ENCODE data around the gene SMIM5. TPM values are rescaled to one million over a fixed set of nuclear protein-coding genes. Genes with fewer than 3 reads are reported as not detected.
A peak's percentile ranks its signal among the peaks of the same experiment; 100 is the strongest.

Gene SMIM5
- total and polyA plus RNA-seq, 2 of the 13 experiments (the other 11 are each of a cell fraction or from before 2014, with no cell fraction given), result not detected

GRCh38 chr17:75625813-75626486, 7.3 kb upstream of the SMIM5 start (continued):
- TF ChIP-seq HNF1A (IDR thresholded peaks at IDR 0.05; ENCODE audit: low read depth) (no peak), HNF1A (CRISPR knock-in tag; IDR thresholded peaks at IDR 0.05; ENCODE audit: borderline replicate concordance) (0 out of 2 replicates have a peak, but pooled peaks have one; percentile 51), PCBP1 (IDR thresholded peaks at IDR 0.05; ENCODE audit: borderline replicate concordance, low read depth, low read length) (0 out of 2 replicates have a peak, but pooled peaks have one; percentile 29), AHR (CRISPR knock-in tag; IDR thresholded peaks at IDR 0.05) (0 out of 2 replicates have a peak, but pooled peaks have one; percentile 23), HDAC1 (CRISPR knock-in tag; IDR thresholded peaks at IDR 0.05) (peak; percentile 32; the same call in 1 of the 2 replicates), ARHGAP35 (CRISPR knock-in tag; IDR thresholded peaks at IDR 0.05; ENCODE audit: borderline replicate concordance) (no peak), ZBTB7A (CRISPR knock-in tag; IDR thresholded peaks at IDR 0.05) (no peak), PATZ1 (CRISPR knock-in tag; IDR thresholded peaks at IDR 0.05) (peak; percentile 69), MED13 (CRISPR knock-in tag; IDR thresholded peaks at IDR 0.05) (no peak), ZC3H13 (CRISPR knock-in tag; IDR thresholded peaks at IDR 0.05) (0 out of 2 replicates have a peak, but pooled peaks have one; percentile 59), REL (CRISPR knock-in tag; conservative IDR thresholded peaks at IDR 0.05) (no peak), ZNF225 (CRISPR knock-in tag; IDR thresholded peaks at IDR 0.05) (peak; percentile 51; the same call in 1 of the 2 replicates), THRA (CRISPR knock-in tag; IDR thresholded peaks at IDR 0.05; ENCODE audit: borderline replicate concordance) (0 out of 2 replicates have a peak, but pooled peaks have one; percentile 51), STAG1 (CRISPR knock-in tag; IDR thresholded peaks at IDR 0.05) (peak; percentile 56), CREBL2 (CRISPR knock-in tag; IDR thresholded peaks at IDR 0.05; ENCODE audit: borderline replicate concordance) (no peak), ZZZ3 (CRISPR knock-in tag; IDR thresholded peaks at IDR 0.05; ENCODE audit: borderline replicate concordance) (0 out of 2 replicates have a peak, but pooled peaks have one; percentile 28), ZNF280B (CRISPR knock-in tag; IDR thresholded peaks at IDR 0.05; ENCODE audit: borderline replicate concordance) (0 out of 2 replicates have a peak, but pooled peaks have one; percentile 36), RFX1 (IDR thresholded peaks at IDR 0.05) (no peak)

Data from HepG2 (cell line).